AG04450 (cell line): Measurements from ENCODE around the gene EIF1. TPM values are rescaled to one million over a fixed set of nuclear protein-coding genes. Genes with fewer than 3 reads are reported as not detected.
A peak's percentile ranks its signal among the peaks of the same experiment; 100 is the strongest.
"Not testable (repeated sequence)": the region's sequence is repeated elsewhere in the genome, so short reads cannot be mapped to it uniquely, and the experiment has no call there.

ENCODE experiments used
- CTCF ChIA-PET: fragments of 300-600, 350-600 bp; formaldehyde crosslinking; extraction: SDS; loops from one replicate; lab custom pipeline; 2022; ENCODE audit warnings: antibody characterized with exemption, inconsistent platforms; lab: Charles Lee
- POLR2A ChIA-PET: fragments of 350-600 bp; formaldehyde crosslinking; extraction: SDS; loops from one replicate; lab custom pipeline; 2021; ENCODE audit warnings: antibody characterized with exemption, inconsistent platforms; lab: Yijun Ruan, JAX
- DNase-seq: peaks from one replicate; pipeline ENCODE4 v3.0.0-alpha.2; 2011; ENCODE audit warnings: low read depth, low spot score
- H3K27ac ChIP-seq: one replicate; pipeline ENCODE4 v1.5.1; 2012; ENCODE audit warnings: low read depth, low read length, control low read depth
- H3K27me3 ChIP-seq: one replicate; pipeline ENCODE4 v1.6.0; 2012; ENCODE audit warnings: low read length; ENCODE audit not compliant: control insufficient read depth, insufficient read depth
- H3K4me3 ChIP-seq: 2 replicates; pipeline ENCODE4 v1.5.1; 2011; ENCODE audit warnings: mild to moderate bottlenecking, low read depth, low read length, control low read depth
- H3K9me3 ChIP-seq: 2 replicates; pipeline ENCODE4 v1.5.1; 2012; ENCODE audit warnings: low read length; ENCODE audit not compliant: control insufficient read depth, insufficient read depth
- polyA minus RNA-seq: library from RNA; depleted of rRNA, polyadenylated mRNA; stranded (reverse); fragments of >200 nt; gene quantifications from 2 replicates; pipeline ENCODE4 v1.2.3, GENCODE V29; 2011; rRNA and poly(A)+ RNA removed
- polyA plus RNA-seq: library from polyadenylated mRNA; depleted of rRNA; stranded (reverse); fragments of >200 nt; gene quantifications from 2 replicates; pipeline ENCODE4 v1.2.3, GENCODE V29; 2011; rRNA removed
- TF ChIP-seq, protein P1 (sequence below): IDR thresholded peaks from 2 replicates; pipeline ENCODE4 v1.5.1; 2011; ENCODE audit warnings: low read depth, low read length, control low read depth, inconsistent platforms

The EIF1 gene
- polyA plus RNA-seq (529 and 549 TPM in 2 replicates), polyA minus RNA-seq (151 and 190 TPM in 2 replicates)

DNA sequence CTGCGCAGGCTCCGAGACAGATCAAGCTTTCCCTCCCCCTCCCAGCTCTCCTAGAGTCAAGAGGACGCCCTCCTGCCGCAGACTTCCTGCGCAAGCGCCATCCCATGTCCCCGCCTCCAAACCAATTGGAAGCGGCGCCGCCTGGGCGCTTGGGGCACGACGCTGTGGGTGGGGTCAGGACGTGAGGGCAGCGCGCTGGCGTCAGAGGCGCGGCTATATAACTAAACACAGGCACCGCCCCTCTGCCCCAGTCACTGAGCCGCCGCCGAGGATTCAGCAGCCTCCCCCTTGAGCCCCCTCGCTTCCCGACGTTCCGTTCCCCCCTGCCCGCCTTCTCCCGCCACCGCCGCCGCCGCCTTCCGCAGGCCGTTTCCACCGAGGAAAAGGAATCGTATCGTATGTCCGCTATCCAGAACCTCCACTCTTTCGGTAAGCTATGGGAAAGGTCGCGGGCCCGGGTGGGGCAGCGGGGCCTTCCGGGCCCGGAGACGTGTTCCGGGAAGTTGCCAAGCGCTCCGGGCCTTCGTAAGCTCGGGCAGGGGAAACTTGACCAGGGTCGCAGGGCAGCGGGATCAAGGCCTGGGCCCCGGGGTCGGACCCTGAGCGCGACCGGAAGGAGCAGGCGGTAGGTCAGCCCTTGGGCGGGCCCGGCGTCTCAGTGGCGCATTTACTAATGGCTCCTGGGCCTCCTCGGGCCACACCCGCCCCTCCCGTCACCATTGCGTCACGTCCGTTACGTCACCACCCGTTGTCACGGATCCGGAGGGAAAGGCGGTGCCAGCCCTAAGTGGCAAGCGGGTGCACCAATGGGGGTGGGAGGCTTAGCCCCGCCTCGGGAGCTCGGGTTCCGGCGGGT, at the start of gene EIF1:
Gene EIF1, plus strand, starts transcription at position 245 of the 856 bp plus-strand sequence. Its CDS starts 154 bp downstream, at position 399.
- DNase-seq = peak; percentile 99
- CTCF ChIA-PET = interaction anchor here (0.6 to 2.2 kb wide), 10 partner anchors 10 to 1330 kb away, joined by 3 to 7 read pairs (median 4); no protein-coding TSS in a partner anchor
- peaks cover 3% of the 10 kb centered on the region for H3K9me3 ChIP-seq

DNA sequence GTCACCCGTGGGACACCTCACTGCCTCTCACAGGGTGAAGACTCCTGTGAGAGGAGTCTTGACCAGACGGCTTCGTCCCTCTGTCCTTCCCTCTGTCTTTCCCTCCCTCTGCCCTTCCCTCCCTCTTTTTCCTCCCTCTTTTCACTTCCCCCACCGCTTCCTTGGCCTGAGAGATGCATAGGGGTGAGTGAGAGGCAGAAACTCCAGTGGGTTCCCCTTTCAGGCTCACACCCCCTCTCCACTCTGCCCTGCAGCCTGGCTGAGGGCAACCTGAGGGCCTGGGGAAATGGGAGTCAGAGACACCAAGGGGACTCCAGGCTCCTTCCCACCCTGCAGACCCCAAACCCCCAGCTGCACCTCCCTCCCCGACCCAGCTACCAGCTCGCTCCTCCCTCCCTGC, 49.7 kb upstream of the EIF1 start:
- TF ChIP-seq, protein P1, sequence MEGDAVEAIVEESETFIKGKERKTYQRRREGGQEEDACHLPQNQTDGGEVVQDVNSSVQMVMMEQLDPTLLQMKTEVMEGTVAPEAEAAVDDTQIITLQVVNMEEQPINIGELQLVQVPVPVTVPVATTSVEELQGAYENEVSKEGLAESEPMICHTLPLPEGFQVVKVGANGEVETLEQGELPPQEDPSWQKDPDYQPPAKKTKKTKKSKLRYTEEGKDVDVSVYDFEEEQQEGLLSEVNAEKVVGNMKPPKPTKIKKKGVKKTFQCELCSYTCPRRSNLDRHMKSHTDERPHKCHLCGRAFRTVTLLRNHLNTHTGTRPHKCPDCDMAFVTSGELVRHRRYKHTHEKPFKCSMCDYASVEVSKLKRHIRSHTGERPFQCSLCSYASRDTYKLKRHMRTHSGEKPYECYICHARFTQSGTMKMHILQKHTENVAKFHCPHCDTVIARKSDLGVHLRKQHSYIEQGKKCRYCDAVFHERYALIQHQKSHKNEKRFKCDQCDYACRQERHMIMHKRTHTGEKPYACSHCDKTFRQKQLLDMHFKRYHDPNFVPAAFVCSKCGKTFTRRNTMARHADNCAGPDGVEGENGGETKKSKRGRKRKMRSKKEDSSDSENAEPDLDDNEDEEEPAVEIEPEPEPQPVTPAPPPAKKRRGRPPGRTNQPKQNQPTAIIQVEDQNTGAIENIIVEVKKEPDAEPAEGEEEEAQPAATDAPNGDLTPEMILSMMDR = no peak
- CTCF ChIA-PET = interaction anchor here (1.0 to 2.9 kb wide), 2 partner anchors 10 to 27 kb away, joined by 3 to 20 read pairs; no protein-coding TSS in a partner anchor
- Histone ChIP-seq H3K27ac (no peak overlapping the region), H3K27me3 (peaks cover 2% of the 10 kb centered on the region), H3K9me3 (no peaks in the 10 kb centered on the region; the same call in 1 of the 2 replicates), H3K4me3 (no peak overlapping the region)
- DNase-seq = no peak
- POLR2A ChIA-PET = no interaction called here

More for the DNA sequence above, at the start of gene EIF1:
- Histone ChIP-seq H3K27ac (peak within 1 kb of the TSS; percentile 100), H3K27me3 (peaks cover 4% of the 10 kb centered on the region), H3K4me3 (peak within 1 kb of the TSS; percentile 99)
- POLR2A ChIA-PET = interaction anchor here (0.5 to 2.2 kb wide), 65 partner anchors 8 to 1708 kb away, joined by 3 to 64 read pairs (median 3); partner anchors contain the start of genes ACLY, DNAJC7, HAP1 and JUP
- TF ChIP-seq, protein P1 = no peak

DNA sequence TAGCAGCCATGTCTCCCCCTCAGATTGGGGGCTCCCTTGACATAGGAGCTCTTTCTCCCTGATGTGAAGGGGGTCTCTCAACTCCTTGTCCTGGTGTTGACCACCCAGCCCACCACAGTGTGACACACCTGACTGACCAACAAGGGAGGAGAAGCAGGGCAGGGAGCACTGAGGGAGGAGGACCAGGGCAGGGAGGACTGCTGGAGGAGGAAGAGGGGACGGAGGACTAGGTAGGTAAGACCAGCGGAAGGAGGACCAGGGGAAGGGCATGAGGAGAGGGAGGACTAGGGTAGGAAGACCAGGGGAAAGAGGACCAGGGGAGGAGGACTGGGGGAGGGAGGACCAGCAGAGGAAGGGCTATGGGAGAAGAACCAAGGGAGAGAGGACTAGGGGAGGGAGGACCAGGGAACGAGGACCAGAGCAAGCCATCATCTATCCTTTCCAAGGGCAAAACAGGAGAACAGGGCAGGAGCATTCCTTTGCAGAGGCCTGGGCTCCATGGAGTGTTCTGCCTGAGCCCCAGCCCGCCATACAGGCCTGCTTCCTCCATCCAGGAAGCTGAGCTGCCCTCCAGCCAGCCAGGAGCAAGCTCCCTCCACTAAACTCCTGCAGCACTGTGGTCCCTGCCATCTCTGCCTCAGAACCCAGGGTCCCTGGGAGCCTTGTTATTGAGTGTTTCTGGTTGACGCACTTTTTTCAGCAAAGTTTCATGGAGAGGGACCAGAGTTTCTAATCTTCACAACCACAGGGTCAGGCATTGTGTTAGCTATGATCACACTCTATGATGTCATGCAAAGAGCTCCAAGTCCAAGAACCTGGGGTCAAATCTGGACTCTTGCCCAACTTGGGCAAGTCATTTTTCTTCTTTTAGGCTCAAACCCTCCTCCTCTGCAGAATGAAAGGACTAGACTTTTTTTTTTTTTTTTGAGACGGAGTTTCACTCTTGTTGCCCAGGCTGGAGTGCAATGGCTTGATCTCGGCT, 48.9 kb upstream of the EIF1 start:
- ChIA-PET POLR2A (no interaction called here), CTCF (interaction anchor here (1.0 to 2.9 kb wide), 3 partner anchors 9 to 26 kb away, joined by 3 to 20 read pairs (median 4); no protein-coding TSS in a partner anchor)
- Histone ChIP-seq H3K4me3 (no peak overlapping the region), H3K27ac (no peak overlapping the region), H3K27me3 (peaks cover 2% of the 10 kb centered on the region), H3K9me3 (no peaks in the 10 kb centered on the region; the same call in 1 of the 2 replicates)
- no peak for DNase-seq
- TF ChIP-seq, protein P1 = no peak

DNA sequence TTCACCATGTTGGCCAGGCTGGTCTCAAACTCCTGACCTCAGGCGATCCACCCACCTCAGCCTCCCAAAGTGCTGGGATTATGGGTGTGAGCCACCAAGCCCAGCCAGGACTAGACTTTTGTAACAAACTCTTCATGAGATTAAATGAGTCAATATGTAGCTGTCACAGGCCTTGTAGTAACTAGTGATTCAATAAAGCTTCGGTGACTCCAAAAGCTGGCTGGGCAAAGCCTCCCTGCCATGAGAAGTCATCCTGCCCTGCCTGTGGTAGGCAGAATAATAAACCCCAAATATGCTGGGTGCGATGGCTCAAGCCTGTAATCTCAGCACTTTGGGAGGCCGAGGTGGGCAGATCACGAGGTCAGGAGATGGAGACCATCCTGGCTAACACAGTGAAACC, 48.1 kb upstream of the EIF1 start:
- DNase-seq, POLR2A ChIA-PET, H3K9me3 ChIP-seq, H3K27ac ChIP-seq, H3K27me3 ChIP-seq, H3K4me3 ChIP-seq: not testable (repeated sequence)
- CTCF ChIA-PET = interaction anchor here (0.7 to 2.9 kb wide), 3 partner anchors 8 to 91 kb away, joined by 3 to 20 read pairs (median 4); no protein-coding TSS in a partner anchor
